ENCODE data around the gene STIM2. TPM values are rescaled to one million over a fixed set of nuclear protein-coding genes. Genes with fewer than 3 reads are reported as not detected.

STIM2 gene
- total and polyA plus RNA-seq, 10 of the 15 experiments (the other 5 are each of a cell fraction or from before 2014, with no cell fraction given) = 4.7 to 41.5 (median 16.9) TPM

DNA sequence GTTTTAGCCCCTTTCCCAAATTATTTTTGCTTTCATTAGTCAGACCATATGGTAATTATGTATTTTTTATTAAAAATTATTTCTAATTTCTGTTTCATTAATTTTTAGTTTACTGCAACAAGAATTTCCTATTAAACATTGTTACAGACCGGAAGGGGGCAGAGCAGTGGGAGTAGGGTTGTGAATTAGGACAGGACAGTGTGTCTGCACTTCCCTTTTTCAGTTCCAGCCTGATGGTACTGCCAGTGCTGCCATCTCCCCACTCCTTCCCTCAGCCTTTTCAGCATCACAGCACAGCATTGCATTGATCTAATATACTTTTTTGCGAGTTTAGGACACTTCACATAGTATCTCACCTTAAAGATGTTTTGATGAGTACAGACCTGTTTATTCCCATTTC, 76.5 kb downstream of the STIM2 start:
- no peaks in the 10 kb centered on the region for H3K36me3 ChIP-seq (ENCODE audit: control insufficient read depth in 2 of 2, insufficient read depth in 2 of 2, low read length in 1 of 2)
- in situ Hi-C loops (cut with MboI) (no loop called here), intact Hi-C loops (cut with micrococcal nuclease; ENCODE audit: unreplicated experiment) (no loop called here)
- H3K9ac ChIP-seq (ENCODE audit: control insufficient read depth, insufficient read depth, low read length) = no peak overlapping the region
- FAIRE-seq (peak; percentile 38), ATAC-seq (peak; percentile 77), DNase-seq (ENCODE audit: low read depth, low spot score) (no peak)
- H2AFZ ChIP-seq (ENCODE audit: control insufficient read depth, low read depth, low read length) = no peak overlapping the region
- no TSS peak for BruUV-seq (replicated peaks)
- H3K9me3 ChIP-seq (replicated peaks; ENCODE audit: control insufficient read depth, insufficient read depth, low read length) = no peaks in the 10 kb centered on the region
- no peaks in the 10 kb centered on the region for H3K79me2 ChIP-seq (ENCODE audit: control insufficient read depth, insufficient read depth, low read length)
- CTCF ChIA-PET = interaction anchor here (0.9 kb wide), 1 partner anchor 30 kb away, joined by 4 read pairs; no protein-coding TSS in a partner anchor
- H3K4me1 ChIP-seq (ENCODE audit: control insufficient read depth, insufficient read depth, low read length) = peaks cover 4% of the 10 kb centered on the region; the same call in 1 of the 2 replicates
- H4K20me1 ChIP-seq (ENCODE audit: control insufficient read depth, insufficient read depth) = no peaks in the 10 kb centered on the region
- H3K4me2 ChIP-seq (ENCODE audit: control insufficient read depth, insufficient read depth) = no peak overlapping the region
- H3K27ac ChIP-seq (ENCODE audit: control insufficient read depth, insufficient read depth) = no peak overlapping the region
- H3K4me3 ChIP-seq = no peak overlapping the region
- POLR2A ChIA-PET = no interaction called here
- RAD21 ChIA-PET (ENCODE audit: unreplicated experiment) = no interaction called here
- SMC1A ChIA-PET (ENCODE audit: uncharacterized antibody, unreplicated experiment) = interaction anchor here (1.1 kb wide), 1 partner anchor 23 kb away, joined by 3 read pairs; no protein-coding TSS in a partner anchor
- 24% methylated on average over 2 of the region's 2 CpGs for WGBS (ENCODE audit: insufficient coverage, insufficient replicate concordance, low lambda C conversion rate, missing lambda C conversion rate)
- no peaks in the 10 kb centered on the region for H3K27me3 ChIP-seq (replicated peaks in 1 of 2; ENCODE audit: control insufficient read depth in 2 of 2, insufficient read depth in 2 of 2, low read length in 1 of 2)
- TF ChIP-seq, protein P1, sequence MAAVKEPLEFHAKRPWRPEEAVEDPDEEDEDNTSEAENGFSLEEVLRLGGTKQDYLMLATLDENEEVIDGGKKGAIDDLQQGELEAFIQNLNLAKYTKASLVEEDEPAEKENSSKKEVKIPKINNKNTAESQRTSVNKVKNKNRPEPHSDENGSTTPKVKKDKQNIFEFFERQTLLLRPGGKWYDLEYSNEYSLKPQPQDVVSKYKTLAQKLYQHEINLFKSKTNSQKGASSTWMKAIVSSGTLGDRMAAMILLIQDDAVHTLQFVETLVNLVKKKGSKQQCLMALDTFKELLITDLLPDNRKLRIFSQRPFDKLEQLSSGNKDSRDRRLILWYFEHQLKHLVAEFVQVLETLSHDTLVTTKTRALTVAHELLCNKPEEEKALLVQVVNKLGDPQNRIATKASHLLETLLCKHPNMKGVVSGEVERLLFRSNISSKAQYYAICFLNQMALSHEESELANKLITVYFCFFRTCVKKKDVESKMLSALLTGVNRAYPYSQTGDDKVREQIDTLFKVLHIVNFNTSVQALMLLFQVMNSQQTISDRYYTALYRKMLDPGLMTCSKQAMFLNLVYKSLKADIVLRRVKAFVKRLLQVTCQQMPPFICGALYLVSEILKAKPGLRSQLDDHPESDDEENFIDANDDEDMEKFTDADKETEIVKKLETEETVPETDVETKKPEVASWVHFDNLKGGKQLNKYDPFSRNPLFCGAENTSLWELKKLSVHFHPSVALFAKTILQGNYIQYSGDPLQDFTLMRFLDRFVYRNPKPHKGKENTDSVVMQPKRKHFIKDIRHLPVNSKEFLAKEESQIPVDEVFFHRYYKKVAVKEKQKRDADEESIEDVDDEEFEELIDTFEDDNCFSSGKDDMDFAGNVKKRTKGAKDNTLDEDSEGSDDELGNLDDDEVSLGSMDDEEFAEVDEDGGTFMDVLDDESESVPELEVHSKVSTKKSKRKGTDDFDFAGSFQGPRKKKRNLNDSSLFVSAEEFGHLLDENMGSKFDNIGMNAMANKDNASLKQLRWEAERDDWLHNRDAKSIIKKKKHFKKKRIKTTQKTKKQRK (IDR thresholded peaks at IDR 0.05; ENCODE audit: low read depth, low read length) = no peak
- TF ChIP-seq ZNF384 (IDR thresholded peaks at IDR 0.05; ENCODE audit: borderline replicate concordance, low read depth, low read length) = no peak
- TF ChIP-seq SPI1 (IDR thresholded peaks at IDR 0.05; ENCODE audit: borderline replicate concordance, insufficient read depth, low read depth, low read length) = peak; percentile 86
- TF ChIP-seq, protein P2, sequence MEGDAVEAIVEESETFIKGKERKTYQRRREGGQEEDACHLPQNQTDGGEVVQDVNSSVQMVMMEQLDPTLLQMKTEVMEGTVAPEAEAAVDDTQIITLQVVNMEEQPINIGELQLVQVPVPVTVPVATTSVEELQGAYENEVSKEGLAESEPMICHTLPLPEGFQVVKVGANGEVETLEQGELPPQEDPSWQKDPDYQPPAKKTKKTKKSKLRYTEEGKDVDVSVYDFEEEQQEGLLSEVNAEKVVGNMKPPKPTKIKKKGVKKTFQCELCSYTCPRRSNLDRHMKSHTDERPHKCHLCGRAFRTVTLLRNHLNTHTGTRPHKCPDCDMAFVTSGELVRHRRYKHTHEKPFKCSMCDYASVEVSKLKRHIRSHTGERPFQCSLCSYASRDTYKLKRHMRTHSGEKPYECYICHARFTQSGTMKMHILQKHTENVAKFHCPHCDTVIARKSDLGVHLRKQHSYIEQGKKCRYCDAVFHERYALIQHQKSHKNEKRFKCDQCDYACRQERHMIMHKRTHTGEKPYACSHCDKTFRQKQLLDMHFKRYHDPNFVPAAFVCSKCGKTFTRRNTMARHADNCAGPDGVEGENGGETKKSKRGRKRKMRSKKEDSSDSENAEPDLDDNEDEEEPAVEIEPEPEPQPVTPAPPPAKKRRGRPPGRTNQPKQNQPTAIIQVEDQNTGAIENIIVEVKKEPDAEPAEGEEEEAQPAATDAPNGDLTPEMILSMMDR (IDR thresholded peaks at IDR 0.05 in 2 of 3, conservative IDR thresholded peaks at IDR 0.05 in 1 of 3; ENCODE audit: control insufficient read depth in 2 of 3, extremely low read depth in 1 of 3, insufficient read depth in 1 of 3, low read depth in 3 of 3, low read length in 3 of 3) = 0 out of 6 replicates have a peak, but pooled peaks of 1 of the 3 experiments have one; percentile 8
- TF ChIP-seq, protein P3, sequence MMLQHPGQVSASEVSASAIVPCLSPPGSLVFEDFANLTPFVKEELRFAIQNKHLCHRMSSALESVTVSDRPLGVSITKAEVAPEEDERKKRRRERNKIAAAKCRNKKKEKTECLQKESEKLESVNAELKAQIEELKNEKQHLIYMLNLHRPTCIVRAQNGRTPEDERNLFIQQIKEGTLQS (IDR thresholded peaks at IDR 0.05; ENCODE audit: borderline replicate concordance, extremely low read depth, low read depth, low read length) = no peak
- no peak for TF ChIP-seq CREB1 (IDR thresholded peaks at IDR 0.05; ENCODE audit: low read depth)
- 0 out of 2 replicates have a peak, but pooled peaks have one; percentile 10 for TF ChIP-seq RAD21 (IDR thresholded peaks at IDR 0.05; ENCODE audit: insufficient read depth, low read depth, low read length)
- no peak for TF ChIP-seq FOXK2 (IDR thresholded peaks at IDR 0.05)
- no peak for TF ChIP-seq RCOR1 (conservative IDR thresholded peaks at IDR 0.05; ENCODE audit: low read depth, low read length)
- TF ChIP-seq MTA2 (IDR thresholded peaks at IDR 0.05; ENCODE audit: low read depth) = no peak
- TF ChIP-seq HDAC6 (IDR thresholded peaks at IDR 0.05; ENCODE audit: unreplicated experiment) = no peak
- TF ChIP-seq NRF1 (conservative IDR thresholded peaks at IDR 0.05; ENCODE audit: low read depth, low read length) = no peak
- TF ChIP-seq NFYB (IDR thresholded peaks at IDR 0.05; ENCODE audit: insufficient read depth, low read depth, low read length) = no peak
- TF ChIP-seq MEF2B (IDR thresholded peaks at IDR 0.05; ENCODE audit: partially characterized antibody, poor library complexity, severe bottlenecking) = no peak

Data from GM12878 (cell line).